ENCODE data around the gene CD69. TPM values are rescaled to one million over a fixed set of nuclear protein-coding genes. Genes with fewer than 3 reads are reported as not detected.

The CD69 gene
- total RNA-seq, 1 donor from 2014 or later, result 26.7 TPM

DNA sequence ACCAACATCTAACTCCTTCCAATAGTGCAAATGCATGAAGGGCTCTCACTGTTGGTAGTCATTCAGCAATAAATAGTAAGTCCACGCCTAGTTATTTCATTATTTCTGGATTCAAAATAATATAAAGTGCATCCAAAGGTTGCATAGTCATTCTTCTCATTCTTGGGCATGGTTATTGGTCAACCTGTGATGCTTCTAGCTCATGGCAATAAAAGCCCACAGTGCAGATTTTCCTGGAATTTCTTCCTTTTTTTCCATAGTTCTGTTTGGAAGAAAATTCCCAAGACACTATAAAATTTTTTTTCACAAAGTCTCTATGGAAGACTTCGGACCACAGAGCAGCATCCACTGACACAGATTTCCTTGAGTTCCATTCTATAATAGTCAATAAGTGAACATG, 7.6 kb downstream of the CD69 start:
- no peaks in the 10 kb centered on the region for H3K9me3 Mint-ChIP-seq

DNA sequence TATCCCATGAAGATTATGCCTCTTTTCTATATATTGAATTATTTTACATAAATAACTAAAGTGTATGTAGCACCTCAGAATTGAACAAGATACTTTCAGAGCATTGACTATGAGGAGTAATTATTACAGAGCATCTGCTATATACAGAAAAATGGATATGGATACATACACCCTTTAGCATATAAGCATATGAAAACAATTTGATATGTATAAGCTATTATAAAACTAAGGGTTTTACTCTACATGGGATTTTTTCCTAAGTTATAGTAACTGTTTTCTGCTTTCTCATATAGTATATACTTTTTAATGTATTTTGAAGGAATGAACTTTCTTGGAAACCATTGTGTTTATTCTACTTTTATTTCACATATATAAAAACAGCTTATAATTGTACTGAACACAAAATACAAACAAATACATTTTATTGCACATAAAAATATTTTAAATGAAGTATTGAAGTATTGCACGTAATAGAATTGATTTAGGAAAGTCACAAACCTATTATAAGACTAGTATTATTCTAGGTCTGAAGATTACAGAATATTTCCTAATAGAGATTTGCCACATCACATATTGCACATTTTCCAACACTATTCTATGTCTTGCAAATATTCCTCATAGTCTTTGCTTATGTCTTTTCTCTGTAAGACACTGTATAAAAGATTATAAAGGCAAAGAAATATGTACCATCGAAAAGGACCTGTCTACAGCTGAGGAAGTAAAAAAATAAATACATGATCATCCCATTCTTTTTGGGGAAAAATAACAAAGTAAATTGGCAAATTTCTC, 8.4 kb downstream of the CD69 start:
- H3K27ac Mint-ChIP-seq, result peak overlapping the region; percentile 66
- peaks cover 50% of the 10 kb centered on the region for H3K4me1 Mint-ChIP-seq
- ATAC-seq (ENCODE audit: low read depth) (no peak), DNase-seq (no peak)
- H3K27me3 Mint-ChIP-seq, result no peaks in the 10 kb centered on the region
- no peak overlapping the region for H3K4me3 Mint-ChIP-seq
- ChIA-PET CTCF (interaction anchor here (1.1 to 17.3 kb wide), 8 partner anchors 9 to 388 kb away, joined by 3 to 451 read pairs (median 34); partner anchors contain the start of gene CD69), POLR2A (interaction anchor here (4.3 kb wide), 1 partner anchor 46 kb away, joined by 34 read pairs; no protein-coding TSS in a partner anchor)
- TF ChIP-seq, protein P1, sequence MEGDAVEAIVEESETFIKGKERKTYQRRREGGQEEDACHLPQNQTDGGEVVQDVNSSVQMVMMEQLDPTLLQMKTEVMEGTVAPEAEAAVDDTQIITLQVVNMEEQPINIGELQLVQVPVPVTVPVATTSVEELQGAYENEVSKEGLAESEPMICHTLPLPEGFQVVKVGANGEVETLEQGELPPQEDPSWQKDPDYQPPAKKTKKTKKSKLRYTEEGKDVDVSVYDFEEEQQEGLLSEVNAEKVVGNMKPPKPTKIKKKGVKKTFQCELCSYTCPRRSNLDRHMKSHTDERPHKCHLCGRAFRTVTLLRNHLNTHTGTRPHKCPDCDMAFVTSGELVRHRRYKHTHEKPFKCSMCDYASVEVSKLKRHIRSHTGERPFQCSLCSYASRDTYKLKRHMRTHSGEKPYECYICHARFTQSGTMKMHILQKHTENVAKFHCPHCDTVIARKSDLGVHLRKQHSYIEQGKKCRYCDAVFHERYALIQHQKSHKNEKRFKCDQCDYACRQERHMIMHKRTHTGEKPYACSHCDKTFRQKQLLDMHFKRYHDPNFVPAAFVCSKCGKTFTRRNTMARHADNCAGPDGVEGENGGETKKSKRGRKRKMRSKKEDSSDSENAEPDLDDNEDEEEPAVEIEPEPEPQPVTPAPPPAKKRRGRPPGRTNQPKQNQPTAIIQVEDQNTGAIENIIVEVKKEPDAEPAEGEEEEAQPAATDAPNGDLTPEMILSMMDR (IDR thresholded peaks at IDR 0.05), result no peak
- H3K9me3 Mint-ChIP-seq, result no peaks in the 10 kb centered on the region
- intact Hi-C loops (cut with micrococcal nuclease), result loop anchor here (5.0 to 10.0 kb wide), 2 partner anchors 460 to 612 kb away; partner anchors contain the start of gene GABARAPL1
- H3K36me3 Mint-ChIP-seq (ENCODE audit: low read depth), result peaks cover 51% of the 10 kb centered on the region

More for the DNA sequence above, 7.6 kb downstream of the CD69 start:
- POLR2A ChIA-PET, result interaction anchor here (4.3 kb wide), 1 partner anchor 45 kb away, joined by 34 read pairs; no protein-coding TSS in a partner anchor
- TF ChIP-seq, protein P1 (IDR thresholded peaks at IDR 0.05), result no peak
- H3K27ac Mint-ChIP-seq, result no peak overlapping the region
- no peaks in the 10 kb centered on the region for H3K27me3 Mint-ChIP-seq
- DNase-seq (no peak), ATAC-seq (ENCODE audit: low read depth) (no peak)
- CTCF ChIA-PET, result interaction anchor here (1.5 to 17.3 kb wide), 4 partner anchors 8 to 179 kb away, joined by 3 to 451 read pairs (median 44); partner anchors contain the start of genes CD69 and CLEC2A
- H3K36me3 Mint-ChIP-seq (ENCODE audit: low read depth), result peaks cover 58% of the 10 kb centered on the region
- H3K4me1 Mint-ChIP-seq, result peaks cover 57% of the 10 kb centered on the region
- no peak overlapping the region for H3K4me3 Mint-ChIP-seq
- intact Hi-C loops (cut with micrococcal nuclease), result loop anchor here (5.0 to 10.0 kb wide), 2 partner anchors 459 to 612 kb away; partner anchors contain the start of gene GABARAPL1

DNA sequence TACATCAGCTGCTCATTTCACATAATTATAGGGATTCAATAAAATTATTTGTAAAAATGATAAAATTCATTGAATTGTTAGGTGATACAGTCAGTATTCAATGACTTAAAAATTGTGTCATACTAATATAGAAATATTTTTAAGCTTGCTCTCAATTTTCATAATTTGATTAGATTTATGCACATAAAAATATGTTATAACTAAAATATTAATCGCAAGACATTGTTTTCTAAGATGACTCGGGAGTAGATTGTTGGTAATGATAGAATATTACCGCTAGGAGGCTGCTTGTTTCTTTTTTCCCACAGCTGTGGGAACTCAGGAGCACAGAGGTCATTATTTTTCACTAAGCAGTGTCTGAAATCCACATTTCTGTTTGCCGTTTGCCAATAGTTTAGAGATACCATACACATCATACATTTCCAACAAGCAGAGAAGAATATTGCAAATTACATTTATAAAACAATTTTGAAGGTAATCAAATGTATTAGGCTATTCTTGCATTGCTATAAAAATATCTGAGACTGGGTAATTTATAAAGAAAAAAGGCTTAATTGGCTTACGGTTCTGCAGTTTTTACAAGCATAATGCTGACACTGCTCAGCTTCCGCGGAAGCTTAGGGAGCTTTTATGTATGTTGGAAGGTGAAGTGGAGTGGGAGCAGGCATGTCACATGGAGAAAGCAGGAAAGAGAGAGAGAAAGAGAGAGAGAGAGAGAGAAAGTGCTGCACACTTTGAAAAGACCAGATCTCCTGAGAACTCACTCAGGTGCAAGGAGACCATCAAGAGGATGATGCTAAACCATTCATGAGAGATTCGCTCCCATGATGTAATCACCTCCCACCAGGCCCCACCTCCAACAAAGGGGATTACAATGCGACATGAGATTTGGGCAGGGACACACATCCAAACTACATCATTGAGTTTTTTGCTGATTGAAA, 9.2 kb downstream of the CD69 start:
- ATAC-seq (ENCODE audit: low read depth), result peak; percentile 39
- H3K9me3 Mint-ChIP-seq, result no peaks in the 10 kb centered on the region
- intact Hi-C loops (cut with micrococcal nuclease), result loop anchor here (2.0 to 10.0 kb wide), 4 partner anchors 421 to 613 kb away; partner anchors contain the start of gene GABARAPL1
- peak overlapping the region; percentile 66 for H3K27ac Mint-ChIP-seq
- TF ChIP-seq, protein P1 (IDR thresholded peaks at IDR 0.05), result peak; percentile 53
- POLR2A ChIA-PET, result interaction anchor here (0.8 to 4.3 kb wide), 9 partner anchors 7 to 82 kb away, joined by 3 to 34 read pairs (median 7); partner anchors contain the start of genes CD69 and CLEC2D
- H3K27me3 Mint-ChIP-seq, result no peaks in the 10 kb centered on the region
- DNase-seq, result no peak
- peak overlapping the region; percentile 30 for H3K4me3 Mint-ChIP-seq
- H3K4me1 Mint-ChIP-seq, result peaks cover 41% of the 10 kb centered on the region
- H3K36me3 Mint-ChIP-seq (ENCODE audit: low read depth), result peaks cover 43% of the 10 kb centered on the region
- CTCF ChIA-PET, result interaction anchor here (0.6 to 17.3 kb wide), 34 partner anchors 9 to 438 kb away, joined by 3 to 451 read pairs (median 6); partner anchors contain the start of gene CD69

DNA sequence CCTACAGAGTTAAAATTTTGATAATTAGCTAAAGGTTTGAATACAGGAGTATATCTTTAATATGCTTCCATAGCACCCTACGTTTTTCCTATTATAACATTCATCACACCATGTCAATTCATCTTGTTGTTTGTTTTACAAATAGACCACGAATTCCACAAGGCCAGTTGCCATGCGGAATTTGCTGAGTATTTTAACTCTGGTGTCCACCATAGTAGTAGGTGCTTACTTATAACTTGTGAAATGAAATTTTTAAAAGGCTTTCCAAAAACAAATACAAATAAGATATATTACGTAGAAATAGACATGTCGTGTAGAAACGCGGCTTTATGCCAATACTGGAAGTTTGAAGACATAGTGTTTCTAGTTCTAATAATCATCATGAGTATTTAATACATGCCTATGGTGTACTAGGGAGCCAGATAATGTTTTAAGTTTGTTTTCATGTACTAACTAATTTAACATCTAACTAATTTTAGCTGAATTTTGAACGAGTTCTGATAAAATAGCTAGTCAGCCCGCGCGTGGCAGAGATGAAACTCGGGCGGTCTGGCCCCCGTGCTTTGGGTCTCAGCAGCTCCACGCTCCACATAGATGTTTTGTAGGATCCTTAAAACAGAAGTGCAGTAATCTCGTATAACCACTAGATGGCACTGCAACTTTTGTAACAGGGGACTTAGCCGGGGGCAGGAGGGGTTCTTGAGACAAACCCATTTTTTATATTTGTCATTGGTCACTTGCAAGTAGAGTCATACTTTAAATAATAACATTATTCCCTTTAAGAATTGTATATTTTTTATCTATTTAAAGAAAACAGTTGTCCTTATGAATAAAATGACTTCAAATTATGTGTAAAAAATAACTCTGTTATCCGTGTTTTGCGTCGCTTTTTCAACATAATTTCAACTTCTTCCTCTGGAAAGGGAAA, 10.2 kb downstream of the CD69 start:
- intact Hi-C loops (cut with micrococcal nuclease), result loop anchor here (1.0 to 10.0 kb wide), 8 partner anchors 48 to 614 kb away; partner anchors contain the start of gene GABARAPL1
- Mint-ChIP-seq H3K9me3 (no peaks in the 10 kb centered on the region), H3K27ac (peak overlapping the region; percentile 57), H3K4me3 (no peak overlapping the region), H3K4me1 (peaks cover 35% of the 10 kb centered on the region), H3K27me3 (no peaks in the 10 kb centered on the region), H3K36me3 (ENCODE audit: low read depth) (peaks cover 36% of the 10 kb centered on the region)
- TF ChIP-seq, protein P1 (IDR thresholded peaks at IDR 0.05), result no peak
- ATAC-seq (ENCODE audit: low read depth) (peak; percentile 85), DNase-seq (no peak)
- ChIA-PET CTCF (interaction anchor here (0.6 to 17.3 kb wide), 46 partner anchors 8 to 439 kb away, joined by 3 to 451 read pairs (median 5); partner anchors contain the start of genes CD69 and CLEC2B), POLR2A (interaction anchor here (0.8 to 4.3 kb wide), 11 partner anchors 8 to 419 kb away, joined by 3 to 34 read pairs (median 5); partner anchors contain the start of genes CD69 and CLEC2D)
